Measurements from ENCODE around the gene SLC5A2. TPM values are rescaled to one million over a fixed set of nuclear protein-coding genes. Genes with fewer than 3 reads are reported as not detected.
A peak's percentile ranks its signal among the peaks of the same experiment; 100 is the strongest.

SLC5A2 gene
- total and polyA plus RNA-seq, 2 of the 13 experiments (the other 11 are each of a cell fraction or from before 2014, with no cell fraction given) = 0.24 to 0.97 TPM

DNA sequence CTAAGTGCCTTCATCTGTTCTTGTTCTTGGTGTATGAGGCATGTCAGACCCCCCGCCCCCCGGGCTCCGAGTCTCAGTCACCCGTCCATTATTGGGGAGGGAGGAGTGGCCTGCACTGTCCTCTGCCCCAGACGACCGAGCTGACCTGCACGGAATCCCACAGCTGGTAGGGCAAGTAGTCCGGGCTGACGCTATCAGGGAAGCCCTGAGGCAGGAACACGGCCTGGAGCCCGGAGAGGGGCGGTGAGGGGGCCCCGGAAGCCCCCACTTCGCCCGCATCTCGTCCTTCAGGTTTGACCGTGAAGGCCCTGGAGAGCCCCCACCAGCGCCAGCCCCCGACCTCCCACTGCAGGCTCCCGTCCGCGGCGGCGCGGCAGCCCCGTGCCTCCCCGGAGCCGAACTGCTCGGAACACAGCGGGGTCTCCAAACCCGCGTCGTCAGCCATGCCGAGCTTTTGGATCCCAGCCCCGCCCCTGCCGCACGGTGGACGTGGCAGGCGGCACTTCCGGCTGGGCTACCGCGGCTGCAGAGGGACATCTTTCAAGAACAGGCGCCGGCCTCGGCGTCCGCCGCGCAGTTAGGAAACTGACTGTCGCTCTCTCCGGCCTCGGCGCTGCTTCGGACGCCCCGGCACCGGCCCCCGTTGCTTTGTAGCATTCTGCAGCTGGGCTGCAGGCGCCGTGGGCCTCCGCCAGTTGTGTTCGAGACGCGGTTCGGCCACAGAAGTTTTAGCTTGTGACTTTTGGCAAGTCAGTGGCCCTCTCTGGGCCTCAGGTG, 25.2 kb downstream of the SLC5A2 start, which contains the start of gene RUSF1 (continued):
- TF ChIP-seq, protein P1, sequence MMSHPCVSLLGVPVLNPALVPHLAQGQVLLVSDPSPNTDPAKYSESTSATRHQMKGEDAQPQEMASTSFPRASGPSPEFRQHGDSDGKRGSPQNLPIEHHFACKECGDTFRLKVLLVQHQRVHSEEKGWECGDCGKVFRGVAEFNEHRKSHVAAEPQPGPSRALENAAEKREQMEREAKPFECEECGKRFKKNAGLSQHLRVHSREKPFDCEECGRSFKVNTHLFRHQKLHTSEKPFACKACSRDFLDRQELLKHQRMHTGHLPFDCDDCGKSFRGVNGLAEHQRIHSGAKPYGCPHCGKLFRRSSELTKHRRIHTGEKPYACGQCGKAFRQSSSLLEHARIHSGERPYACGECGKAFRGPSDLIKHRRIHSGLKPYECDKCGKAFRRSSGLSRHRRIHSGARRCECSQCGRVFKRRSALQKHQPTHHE (CRISPR knock-in tag; IDR thresholded peaks at IDR 0.05; ENCODE audit: borderline replicate concordance) = peak; percentile 81; the same call in 1 of the 2 replicates
- TF ChIP-seq ZNF496 (CRISPR knock-in tag; IDR thresholded peaks at IDR 0.05; ENCODE audit: insufficient replicate concordance) (no peak), HOXA3 (CRISPR knock-in tag; IDR thresholded peaks at IDR 0.05) (peak; percentile 95), MIER2 (CRISPR knock-in tag; IDR thresholded peaks at IDR 0.05) (peak; percentile 68; the same call in 1 of the 2 replicates), ZC3H13 (CRISPR knock-in tag; IDR thresholded peaks at IDR 0.05) (peak; percentile 84; the same call in 1 of the 2 replicates), ZFP36 (IDR thresholded peaks at IDR 0.05; ENCODE audit: borderline replicate concordance, low read depth, low read length, partially characterized antibody) (no peak), SP140L (CRISPR knock-in tag; IDR thresholded peaks at IDR 0.05; ENCODE audit: borderline replicate concordance) (peak; percentile 64; the same call in 1 of the 2 replicates), ZNF781 (CRISPR knock-in tag; IDR thresholded peaks at IDR 0.05; ENCODE audit: borderline replicate concordance, not compliant biosample characterization) (peak; percentile 94), POLR2G (IDR thresholded peaks at IDR 0.05; ENCODE audit: low read depth, low read length) (peak; percentile 98), ZNF577 (CRISPR knock-in tag; IDR thresholded peaks at IDR 0.05; ENCODE audit: borderline replicate concordance, low read depth) (no peak), ARNTL (CRISPR knock-in tag; IDR thresholded peaks at IDR 0.05) (peak; percentile 71), MIXL1 (CRISPR knock-in tag; IDR thresholded peaks at IDR 0.05) (peak; percentile 81), ZNF549 (CRISPR knock-in tag; IDR thresholded peaks at IDR 0.05) (no peak), ZNF331 (CRISPR knock-in tag; IDR thresholded peaks at IDR 0.05) (peak; percentile 96), ZBTB42 (CRISPR knock-in tag; IDR thresholded peaks at IDR 0.05) (peak; percentile 81; the same call in 1 of the 2 replicates), ZNF382 (CRISPR knock-in tag; IDR thresholded peaks at IDR 0.05; ENCODE audit: borderline replicate concordance) (no peak), ZNF766 (CRISPR knock-in tag; IDR thresholded peaks at IDR 0.05; ENCODE audit: borderline replicate concordance) (peak; percentile 95)
- TF ChIP-seq, protein P2, sequence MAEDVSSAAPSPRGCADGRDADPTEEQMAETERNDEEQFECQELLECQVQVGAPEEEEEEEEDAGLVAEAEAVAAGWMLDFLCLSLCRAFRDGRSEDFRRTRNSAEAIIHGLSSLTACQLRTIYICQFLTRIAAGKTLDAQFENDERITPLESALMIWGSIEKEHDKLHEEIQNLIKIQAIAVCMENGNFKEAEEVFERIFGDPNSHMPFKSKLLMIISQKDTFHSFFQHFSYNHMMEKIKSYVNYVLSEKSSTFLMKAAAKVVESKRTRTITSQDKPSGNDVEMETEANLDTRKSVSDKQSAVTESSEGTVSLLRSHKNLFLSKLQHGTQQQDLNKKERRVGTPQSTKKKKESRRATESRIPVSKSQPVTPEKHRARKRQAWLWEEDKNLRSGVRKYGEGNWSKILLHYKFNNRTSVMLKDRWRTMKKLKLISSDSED (CRISPR knock-in tag; IDR thresholded peaks at IDR 0.05) = no peak
- TF ChIP-seq, protein P3, sequence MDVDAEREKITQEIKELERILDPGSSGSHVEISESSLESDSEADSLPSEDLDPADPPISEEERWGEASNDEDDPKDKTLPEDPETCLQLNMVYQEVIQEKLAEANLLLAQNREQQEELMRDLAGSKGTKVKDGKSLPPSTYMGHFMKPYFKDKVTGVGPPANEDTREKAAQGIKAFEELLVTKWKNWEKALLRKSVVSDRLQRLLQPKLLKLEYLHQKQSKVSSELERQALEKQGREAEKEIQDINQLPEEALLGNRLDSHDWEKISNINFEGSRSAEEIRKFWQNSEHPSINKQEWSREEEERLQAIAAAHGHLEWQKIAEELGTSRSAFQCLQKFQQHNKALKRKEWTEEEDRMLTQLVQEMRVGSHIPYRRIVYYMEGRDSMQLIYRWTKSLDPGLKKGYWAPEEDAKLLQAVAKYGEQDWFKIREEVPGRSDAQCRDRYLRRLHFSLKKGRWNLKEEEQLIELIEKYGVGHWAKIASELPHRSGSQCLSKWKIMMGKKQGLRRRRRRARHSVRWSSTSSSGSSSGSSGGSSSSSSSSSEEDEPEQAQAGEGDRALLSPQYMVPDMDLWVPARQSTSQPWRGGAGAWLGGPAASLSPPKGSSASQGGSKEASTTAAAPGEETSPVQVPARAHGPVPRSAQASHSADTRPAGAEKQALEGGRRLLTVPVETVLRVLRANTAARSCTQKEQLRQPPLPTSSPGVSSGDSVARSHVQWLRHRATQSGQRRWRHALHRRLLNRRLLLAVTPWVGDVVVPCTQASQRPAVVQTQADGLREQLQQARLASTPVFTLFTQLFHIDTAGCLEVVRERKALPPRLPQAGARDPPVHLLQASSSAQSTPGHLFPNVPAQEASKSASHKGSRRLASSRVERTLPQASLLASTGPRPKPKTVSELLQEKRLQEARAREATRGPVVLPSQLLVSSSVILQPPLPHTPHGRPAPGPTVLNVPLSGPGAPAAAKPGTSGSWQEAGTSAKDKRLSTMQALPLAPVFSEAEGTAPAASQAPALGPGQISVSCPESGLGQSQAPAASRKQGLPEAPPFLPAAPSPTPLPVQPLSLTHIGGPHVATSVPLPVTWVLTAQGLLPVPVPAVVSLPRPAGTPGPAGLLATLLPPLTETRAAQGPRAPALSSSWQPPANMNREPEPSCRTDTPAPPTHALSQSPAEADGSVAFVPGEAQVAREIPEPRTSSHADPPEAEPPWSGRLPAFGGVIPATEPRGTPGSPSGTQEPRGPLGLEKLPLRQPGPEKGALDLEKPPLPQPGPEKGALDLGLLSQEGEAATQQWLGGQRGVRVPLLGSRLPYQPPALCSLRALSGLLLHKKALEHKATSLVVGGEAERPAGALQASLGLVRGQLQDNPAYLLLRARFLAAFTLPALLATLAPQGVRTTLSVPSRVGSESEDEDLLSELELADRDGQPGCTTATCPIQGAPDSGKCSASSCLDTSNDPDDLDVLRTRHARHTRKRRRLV (CRISPR knock-in tag; IDR thresholded peaks at IDR 0.05) = peak; percentile 94; the same call in 1 of the 2 replicates
- TF ChIP-seq, protein P4, sequence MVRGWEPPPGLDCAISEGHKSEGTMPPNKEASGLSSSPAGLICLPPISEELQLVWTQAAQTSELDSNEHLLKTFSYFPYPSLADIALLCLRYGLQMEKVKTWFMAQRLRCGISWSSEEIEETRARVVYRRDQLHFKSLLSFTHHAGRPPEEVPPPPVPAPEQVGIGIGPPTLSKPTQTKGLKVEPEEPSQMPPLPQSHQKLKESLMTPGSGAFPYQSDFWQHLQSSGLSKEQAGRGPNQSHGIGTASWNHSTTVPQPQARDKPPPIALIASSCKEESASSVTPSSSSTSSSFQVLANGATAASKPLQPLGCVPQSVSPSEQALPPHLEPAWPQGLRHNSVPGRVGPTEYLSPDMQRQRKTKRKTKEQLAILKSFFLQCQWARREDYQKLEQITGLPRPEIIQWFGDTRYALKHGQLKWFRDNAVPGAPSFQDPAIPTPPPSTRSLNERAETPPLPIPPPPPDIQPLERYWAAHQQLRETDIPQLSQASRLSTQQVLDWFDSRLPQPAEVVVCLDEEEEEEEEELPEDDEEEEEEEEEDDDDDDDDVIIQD (CRISPR knock-in tag; IDR thresholded peaks at IDR 0.05; ENCODE audit: low read depth) = no peak
